GM04504 (cell line): ENCODE data around the gene CCR5.

Experiments
- DNase-seq: peaks from one replicate; pipeline ENCODE4 v3.0.0-alpha.2; 2012; ENCODE audit warnings: low read depth

CCR5 gene

DNA sequence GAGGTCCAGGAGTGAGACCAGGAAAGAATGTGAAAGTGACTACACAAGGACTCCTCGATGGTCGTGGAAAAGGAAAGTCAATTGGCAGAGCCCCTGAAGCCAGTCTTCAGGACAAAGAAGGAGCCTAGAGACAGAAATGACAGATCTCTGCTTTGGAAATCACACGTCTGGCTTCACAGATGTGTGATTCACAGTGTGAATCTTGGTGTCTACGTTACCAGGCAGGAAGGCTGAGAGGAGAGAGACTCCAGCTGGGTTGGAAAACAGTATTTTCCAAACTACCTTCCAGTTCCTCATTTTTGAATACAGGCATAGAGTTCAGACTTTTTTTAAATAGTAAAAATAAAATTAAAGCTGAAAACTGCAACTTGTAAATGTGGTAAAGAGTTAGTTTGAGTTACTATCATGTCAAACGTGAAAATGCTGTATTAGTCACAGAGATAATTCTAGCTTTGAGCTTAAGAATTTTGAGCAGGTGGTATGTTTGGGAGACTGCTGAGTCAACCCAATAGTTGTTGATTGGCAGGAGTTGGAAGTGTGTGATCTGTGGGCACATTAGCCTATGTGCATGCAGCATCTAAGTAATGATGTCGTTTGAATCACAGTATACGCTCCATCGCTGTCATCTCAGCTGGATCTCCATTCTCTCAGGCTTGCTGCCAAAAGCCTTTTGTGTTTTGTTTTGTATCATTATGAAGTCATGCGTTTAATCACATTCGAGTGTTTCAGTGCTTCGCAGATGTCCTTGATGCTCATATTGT is 10.8 kb upstream of the CCR5 start:
- no peak for DNase-seq

DNA sequence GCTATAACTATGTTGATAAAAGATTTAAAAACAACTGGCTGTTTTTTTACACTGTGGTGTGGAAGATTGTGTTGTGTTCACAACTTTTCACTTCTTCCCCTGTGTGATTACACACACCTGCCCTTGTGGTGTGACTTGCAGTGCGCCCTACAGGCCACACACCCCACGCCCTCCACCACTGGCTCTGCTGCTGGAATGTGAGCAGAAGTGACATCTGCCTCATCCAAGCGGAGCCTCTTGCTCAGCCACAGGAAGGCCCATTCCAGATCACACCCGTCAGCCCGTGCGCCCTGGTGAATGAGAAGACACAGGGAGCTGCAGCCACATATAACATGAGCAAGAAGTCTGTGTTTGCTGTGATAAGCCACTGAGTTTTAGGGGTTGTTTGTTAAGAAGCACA is 9.8 kb upstream of the CCR5 start:
- no peak for DNase-seq

DNA sequence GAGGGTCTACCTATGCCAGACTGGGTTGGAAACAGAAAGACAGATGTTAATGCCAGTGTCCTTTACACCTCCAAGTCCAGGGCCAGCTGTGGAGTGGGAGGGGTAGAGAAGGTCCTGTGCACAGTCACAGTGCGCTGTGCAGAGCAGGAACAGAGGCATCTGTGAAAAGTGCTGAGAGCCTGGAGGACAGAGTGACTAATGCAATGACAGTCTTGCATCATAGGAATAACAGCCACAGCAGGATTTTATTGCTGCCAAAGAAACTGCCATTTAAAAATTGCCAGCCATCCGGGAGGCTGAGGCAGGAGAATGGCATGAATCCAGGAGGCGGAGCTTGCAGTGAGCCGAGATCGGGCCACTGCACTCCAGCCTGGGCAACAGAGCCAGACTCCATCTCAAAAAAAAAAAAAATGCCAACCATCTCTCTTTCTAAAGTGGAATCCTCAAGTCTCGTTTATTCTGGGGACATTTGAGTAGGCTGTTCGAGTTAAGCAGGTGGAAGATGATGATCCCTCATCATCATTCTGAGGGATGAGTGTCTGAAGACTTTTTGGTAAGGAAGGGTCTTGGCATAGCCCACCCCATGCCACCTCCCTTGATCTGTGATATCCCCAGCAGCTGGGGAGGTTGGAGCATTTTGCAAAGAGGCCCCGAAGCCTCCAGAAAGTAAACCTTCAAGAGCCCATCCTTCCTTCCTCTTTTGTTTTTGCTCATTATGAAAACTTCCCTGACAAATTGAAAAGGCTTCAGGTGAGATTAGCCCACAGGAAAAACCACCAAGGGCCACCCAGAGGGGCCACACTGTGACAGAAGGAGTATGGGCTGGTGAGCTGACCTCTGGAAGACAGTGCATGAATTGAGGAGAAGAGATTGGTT is 9.1 kb upstream of the CCR5 start:
- no peak for DNase-seq

DNA sequence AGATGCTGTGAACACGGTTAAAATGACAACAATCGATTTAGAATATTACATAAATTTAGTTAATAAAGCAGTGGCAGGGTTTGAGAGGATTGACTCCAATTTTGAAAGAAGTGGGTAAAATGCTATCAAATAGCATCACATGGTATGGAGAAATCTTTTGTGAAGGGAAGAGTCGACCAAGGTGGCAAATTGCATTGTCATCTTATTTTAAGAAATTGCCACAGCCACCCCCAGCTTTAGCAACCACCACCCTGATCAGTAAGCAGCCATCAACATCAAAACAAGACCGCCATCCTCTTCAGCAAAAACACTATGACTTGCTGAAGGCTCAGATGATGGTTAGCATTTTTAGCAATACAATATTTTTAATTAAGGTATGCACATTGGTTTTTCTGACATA is 5.7 kb upstream of the CCR5 start:
- no peak for DNase-seq

DNA sequence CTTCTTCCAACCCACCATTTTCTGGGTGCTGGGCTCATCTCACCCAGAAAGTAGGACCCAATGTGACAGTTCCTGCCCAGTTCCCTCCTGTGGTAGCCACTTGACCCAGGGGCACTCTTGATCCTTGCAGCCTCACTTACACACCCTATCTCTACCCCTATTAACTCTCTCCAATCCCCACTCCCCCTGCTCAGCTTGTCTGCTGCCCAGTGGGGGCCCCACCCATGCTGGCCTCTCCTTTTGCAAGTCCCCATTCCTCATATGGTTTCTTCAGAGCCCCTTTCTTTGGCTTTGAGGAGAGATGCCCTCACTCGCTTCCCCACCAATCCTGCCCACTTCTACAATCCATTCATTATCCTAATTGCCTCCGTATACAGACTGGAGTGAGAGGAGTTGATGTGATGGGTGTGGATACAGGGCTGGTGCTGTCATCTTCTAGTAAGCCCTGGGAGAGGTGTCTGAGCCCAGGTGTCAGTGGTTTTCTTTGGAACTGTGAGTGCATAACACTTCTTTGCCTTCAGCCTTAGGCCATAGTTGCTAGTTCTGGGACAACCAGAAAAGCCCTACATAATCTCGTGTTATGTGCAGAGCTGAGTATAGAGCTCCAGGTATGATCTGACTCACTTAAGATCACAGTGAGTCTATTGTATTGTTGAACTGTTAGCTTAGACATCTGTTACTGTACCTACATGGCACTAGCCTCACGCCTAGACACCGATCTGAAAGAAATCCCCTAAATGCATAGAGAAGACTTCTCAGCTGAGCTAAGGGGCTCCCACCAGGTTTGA is 4.8 kb upstream of the CCR5 start:
- DNase-seq = no peak

DNA sequence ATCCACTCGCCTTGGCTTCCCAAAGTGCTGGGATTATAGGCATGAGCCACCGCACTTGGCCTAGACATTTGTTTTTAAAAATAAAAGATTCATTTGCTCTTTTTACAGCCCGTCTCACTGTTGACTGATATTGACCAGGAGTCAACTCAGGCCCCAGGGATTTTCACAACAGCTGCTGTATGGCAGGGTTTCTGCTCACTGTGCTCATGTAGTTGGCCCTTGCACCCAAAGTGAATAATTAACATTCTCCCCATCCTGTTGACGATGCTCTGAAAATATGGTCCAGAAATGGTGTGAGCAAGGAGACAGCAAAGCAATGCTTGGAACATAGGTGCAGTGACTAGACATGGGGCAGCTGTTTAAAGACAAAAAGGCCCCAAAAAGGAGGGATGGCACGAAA is 2.9 kb upstream of the CCR5 start:
- no peak for DNase-seq

DNA sequence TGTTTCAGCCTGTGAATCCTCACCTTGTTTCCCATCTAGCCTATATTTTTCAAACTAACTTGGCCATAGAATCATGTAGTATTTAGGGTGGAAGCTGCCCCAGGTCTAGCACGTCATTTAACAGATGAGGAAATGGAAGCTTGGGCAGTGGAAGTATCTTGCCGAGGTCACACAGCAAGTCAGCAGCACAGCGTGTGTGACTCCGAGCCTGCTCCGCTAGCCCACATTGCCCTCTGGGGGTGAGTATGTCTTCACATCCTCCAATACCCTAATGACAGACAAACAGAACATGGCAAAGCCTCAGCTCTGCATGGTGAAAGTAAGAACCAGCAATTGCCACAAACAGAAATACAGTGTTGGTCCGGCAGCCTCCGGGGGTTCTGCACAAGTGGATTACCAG is 2.2 kb upstream of the CCR5 start:
- DNase-seq = no peak

DNA sequence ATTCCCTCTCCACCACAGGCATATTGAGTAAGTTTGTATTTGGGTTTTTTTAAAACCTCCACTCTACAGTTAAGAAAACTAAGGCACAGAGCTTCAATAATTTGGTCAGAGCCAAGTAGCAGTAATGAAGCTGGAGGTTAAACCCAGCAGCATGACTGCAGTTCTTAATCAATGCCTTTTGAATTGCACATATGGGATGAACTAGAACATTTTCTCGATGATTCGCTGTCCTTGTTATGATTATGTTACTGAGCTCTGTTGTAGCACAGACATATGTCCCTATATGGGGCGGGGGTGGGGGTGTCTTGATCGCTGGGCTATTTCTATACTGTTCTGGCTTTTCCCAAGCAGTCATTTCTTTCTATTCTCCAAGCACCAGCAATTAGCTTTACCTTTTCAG is 1.6 kb upstream of the CCR5 start:
- no peak for DNase-seq

DNA sequence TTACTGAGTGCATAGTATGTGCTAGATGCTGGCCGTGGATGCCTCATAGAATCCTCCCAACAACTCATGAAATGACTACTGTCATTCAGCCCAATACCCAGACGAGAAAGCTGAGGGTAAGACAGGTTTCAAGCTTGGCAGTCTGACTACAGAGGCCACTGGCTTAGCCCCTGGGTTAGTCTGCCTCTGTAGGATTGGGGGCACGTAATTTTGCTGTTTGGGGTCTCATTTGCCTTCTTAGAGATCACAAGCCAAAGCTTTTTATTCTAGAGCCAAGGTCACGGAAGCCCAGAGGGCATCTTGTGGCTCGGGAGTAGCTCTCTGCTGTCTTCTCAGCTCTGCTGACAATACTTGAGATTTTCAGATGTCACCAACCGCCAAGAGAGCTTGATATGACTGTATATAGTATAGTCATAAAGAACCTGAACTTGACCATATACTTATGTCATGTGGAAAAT is 1.0 kb upstream of the CCR5 start:
- DNase-seq = no peak

DNA sequence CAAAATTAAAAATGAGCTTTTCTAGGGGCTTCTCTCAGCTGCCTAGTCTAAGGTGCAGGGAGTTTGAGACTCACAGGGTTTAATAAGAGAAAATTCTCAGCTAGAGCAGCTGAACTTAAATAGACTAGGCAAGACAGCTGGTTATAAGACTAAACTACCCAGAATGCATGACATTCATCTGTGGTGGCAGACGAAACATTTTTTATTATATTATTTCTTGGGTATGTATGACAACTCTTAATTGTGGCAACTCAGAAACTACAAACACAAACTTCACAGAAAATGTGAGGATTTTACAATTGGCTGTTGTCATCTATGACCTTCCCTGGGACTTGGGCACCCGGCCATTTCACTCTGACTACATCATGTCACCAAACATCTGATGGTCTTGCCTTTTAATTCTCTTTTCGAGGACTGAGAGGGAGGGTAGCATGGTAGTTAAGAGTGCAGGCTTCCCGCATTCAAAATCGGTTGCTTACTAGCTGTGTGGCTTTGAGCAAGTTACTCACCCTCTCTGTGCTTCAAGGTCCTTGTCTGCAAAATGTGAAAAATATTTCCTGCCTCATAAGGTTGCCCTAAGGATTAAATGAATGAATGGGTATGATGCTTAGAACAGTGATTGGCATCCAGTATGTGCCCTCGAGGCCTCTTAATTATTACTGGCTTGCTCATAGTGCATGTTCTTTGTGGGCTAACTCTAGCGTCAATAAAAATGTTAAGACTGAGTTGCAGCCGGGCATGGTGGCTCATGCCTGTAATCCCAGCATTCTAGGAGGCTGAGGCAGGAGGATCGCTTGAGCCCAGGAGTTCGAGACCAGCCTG is 984 bp downstream of the CCR5 start:
- no peak for DNase-seq

DNA sequence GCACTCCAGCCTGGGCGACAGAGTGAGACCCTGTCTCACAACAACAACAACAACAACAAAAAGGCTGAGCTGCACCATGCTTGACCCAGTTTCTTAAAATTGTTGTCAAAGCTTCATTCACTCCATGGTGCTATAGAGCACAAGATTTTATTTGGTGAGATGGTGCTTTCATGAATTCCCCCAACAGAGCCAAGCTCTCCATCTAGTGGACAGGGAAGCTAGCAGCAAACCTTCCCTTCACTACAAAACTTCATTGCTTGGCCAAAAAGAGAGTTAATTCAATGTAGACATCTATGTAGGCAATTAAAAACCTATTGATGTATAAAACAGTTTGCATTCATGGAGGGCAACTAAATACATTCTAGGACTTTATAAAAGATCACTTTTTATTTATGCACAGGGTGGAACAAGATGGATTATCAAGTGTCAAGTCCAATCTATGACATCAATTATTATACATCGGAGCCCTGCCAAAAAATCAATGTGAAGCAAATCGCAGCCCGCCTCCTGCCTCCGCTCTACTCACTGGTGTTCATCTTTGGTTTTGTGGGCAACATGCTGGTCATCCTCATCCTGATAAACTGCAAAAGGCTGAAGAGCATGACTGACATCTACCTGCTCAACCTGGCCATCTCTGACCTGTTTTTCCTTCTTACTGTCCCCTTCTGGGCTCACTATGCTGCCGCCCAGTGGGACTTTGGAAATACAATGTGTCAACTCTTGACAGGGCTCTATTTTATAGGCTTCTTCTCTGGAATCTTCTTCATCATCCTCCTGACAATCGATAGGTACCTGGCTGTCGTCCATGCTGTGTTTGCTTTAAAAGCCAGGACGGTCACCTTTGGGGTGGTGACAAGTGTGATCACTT is 2.0 kb downstream of the CCR5 start:
- no peak for DNase-seq

DNA sequence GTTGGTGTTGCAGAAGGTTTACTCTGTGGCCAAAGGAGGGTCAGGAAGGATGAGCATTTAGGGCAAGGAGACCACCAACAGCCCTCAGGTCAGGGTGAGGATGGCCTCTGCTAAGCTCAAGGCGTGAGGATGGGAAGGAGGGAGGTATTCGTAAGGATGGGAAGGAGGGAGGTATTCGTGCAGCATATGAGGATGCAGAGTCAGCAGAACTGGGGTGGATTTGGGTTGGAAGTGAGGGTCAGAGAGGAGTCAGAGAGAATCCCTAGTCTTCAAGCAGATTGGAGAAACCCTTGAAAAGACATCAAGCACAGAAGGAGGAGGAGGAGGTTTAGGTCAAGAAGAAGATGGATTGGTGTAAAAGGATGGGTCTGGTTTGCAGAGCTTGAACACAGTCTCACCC is 4.0 kb downstream of the CCR5 start:
- no peak for DNase-seq

DNA sequence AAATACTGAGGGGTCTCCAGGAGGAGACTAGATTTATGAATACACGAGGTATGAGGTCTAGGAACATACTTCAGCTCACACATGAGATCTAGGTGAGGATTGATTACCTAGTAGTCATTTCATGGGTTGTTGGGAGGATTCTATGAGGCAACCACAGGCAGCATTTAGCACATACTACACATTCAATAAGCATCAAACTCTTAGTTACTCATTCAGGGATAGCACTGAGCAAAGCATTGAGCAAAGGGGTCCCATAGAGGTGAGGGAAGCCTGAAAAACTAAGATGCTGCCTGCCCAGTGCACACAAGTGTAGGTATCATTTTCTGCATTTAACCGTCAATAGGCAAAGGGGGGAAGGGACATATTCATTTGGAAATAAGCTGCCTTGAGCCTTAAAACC is 4.5 kb downstream of the CCR5 start:
- DNase-seq = no peak

DNA sequence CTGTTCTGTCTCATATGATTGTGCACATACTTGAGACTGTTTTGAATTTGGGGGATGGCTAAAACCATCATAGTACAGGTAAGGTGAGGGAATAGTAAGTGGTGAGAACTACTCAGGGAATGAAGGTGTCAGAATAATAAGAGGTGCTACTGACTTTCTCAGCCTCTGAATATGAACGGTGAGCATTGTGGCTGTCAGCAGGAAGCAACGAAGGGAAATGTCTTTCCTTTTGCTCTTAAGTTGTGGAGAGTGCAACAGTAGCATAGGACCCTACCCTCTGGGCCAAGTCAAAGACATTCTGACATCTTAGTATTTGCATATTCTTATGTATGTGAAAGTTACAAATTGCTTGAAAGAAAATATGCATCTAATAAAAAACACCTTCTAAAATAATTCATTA is 5.1 kb downstream of the CCR5 start:
- DNase-seq = no peak

DNA sequence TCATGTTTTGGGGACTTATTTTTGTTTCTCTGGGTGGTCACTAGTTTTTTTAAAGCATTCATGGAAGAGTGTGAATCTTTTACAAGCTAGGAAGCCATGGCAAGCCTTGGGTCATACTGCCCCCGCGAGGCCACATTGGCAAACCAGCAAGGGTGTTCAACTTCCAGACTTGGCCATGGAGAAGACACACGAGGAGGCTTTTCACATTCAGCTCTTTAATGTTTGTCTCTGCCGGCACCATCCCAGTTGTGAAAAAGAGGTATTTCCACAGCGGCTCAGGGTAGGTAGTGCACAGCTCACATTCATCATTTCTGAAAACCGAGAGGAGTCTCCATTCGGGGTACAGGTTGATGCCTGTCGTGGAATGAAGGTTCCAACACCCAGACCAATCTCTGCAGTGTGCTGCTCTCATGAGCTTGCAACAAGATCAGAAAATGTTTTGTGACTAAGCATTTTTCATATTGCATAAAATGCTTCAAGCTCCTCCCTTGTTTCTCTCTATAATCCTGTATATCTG is 7.7 kb downstream of the CCR5 start:
- DNase-seq = no peak

DNA sequence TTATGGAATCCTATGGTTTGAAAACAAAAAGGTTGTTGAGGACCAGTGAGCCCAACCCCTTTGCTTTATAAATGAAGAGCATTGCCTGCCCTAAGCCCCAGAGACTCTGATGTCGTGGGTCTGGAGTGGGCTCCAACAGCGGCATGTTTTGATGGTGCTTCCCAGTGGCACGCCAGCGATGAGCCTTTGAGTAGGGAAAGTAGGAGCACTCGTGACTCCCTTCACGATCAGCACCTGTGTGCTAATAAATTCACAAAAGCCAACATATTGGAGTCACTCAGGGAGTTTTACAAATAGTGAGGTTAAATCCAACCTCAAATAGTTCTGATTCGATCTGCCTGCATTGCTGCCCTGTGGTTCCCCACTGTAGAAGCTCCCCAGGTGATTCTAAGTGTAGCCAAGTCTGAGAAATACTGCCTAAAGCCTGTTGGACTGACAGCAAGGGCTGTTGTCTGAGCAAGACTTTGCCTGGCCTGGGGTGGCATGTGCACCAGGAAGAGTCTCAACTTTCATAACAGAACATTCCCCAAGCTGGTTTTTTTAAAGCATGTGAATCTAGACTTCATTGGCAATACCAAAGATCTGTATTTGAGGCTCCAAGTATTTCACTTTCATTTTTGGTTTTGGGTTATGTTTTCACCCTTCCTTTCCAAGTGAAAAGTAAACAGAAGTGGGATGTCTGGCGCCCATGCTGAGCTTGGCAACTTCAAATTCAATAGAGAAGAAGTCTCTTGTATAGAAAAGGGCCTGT is 9.9 kb downstream of the CCR5 start:
- no peak for DNase-seq

DNA sequence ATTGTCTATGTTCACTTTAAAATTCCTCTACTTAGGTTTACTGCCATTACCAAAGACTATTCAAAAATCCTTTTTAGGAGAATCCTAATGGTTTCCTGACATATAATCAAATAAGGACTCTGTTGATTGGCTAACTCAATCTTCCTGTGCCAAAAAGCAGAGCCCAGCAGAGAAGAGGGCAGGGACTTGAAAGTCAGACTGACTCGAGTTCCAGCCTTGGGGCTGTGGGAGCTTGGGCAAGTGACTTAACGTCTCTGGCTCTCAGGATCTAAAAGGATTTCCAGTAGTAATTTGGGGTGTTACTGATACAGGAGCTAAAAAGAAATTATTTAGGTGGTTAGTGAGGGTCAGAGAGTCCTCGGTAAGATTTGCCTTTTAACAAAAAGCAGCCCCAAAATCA is 10.9 kb downstream of the CCR5 start:
- DNase-seq = no peak

DNA sequence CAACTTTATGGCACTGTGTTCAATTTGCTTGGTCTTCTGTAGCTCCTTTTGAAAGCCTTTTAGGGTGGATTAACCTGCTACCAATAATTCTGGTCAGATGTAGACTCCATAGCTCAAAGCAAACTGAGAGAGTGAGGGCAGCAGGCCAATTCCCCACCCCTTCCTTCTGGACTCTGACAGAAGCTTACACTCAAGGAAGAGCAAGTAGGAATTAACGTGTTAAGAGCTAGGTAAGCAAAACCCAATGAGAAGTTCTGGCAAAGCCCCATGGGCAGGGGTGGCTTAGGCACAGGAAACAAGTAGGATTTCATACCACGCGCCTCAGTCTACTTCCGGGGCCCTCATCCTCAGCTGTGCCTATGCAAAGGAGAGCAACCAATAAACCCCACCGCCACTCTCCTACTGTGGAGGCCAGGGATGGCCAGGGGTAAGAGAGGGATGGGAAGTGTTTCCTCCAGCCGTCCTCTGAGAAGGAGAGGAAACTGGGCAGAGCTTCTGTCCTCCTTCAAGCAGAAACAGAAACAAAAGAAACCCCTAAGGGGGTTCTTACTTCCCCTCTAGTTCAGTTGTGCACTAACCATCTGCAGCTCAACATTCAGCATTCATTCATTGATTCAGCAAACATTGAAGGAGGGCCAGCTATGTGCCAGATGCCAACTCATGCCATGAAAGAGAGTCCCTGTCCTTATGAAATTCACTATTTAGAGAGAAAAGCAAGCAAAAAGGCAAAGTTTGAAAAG is 12.6 kb downstream of the CCR5 start:
- DNase-seq = no peak

DNA sequence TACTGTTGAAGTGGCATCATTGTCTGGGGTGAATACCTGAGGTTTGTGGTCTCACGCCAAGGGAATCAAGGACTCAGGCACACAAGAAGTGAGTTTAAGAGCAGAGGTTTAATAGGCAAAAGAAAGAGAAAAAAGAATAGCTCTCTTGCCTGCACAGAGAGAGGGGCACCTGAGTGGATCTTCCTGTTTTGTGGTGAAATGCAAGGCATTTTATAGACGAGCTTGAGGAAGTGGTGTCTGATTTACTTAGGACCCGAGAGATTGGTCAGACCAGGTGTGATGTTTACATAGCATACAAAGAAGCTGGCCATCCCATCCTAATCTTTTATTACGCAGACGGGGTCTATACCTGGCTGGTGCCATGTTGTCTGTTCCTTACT is 13.2 kb downstream of the CCR5 start:
- DNase-seq = no peak
